HG02970 (cell line): ENCODE measurements around the gene PGAM1.
"Not testable (repeated sequence)": the region's sequence is repeated elsewhere in the genome, so short reads cannot be mapped to it uniquely, and the experiment has no call there.

Experiments
- ATAC-seq: cut with Tn5 transposase; IDR thresholded peaks from one replicate; pipeline ENCODE4 v1.9.1; 2021; ENCODE audit warnings: mild to moderate bottlenecking, moderate library complexity, moderate number of reproducible peaks; ENCODE audit not compliant: unreplicated experiment, low FRiP score

The PGAM1 gene

DNA sequence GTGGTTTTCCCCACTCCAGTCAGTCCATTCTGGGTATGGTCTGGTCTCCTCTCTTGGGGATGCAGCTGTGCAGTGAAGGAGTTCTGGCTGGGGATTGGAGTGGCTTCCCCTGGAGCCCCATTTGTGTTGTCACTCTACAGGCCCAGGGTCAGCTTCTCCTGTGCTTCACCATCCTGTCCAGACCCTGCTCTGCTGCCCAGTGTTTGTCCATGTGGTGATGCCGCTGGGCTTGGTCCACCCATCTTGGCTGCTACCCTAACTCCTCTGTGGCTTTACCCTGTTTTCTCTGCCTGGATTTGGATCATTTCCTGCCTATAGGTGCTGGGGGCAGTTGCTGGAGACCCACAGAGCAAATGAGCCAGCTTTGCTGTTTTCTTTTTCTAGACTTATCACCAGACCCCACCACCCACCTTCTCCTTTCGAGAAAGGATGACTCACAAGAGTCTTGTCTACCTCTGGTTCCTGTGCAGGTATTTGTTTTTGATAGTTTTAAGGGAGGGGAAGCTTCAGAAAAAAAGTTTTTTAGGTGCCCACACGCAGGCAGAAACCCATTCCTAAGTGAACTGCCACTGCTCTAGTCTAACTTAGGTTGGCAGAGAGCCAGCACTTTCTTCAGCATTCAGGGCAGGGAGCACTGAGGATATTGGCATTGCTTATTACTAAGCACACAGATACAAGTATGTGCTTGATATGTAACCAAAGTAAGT is 28.5 kb downstream of the PGAM1 start:
- no peak for ATAC-seq

DNA sequence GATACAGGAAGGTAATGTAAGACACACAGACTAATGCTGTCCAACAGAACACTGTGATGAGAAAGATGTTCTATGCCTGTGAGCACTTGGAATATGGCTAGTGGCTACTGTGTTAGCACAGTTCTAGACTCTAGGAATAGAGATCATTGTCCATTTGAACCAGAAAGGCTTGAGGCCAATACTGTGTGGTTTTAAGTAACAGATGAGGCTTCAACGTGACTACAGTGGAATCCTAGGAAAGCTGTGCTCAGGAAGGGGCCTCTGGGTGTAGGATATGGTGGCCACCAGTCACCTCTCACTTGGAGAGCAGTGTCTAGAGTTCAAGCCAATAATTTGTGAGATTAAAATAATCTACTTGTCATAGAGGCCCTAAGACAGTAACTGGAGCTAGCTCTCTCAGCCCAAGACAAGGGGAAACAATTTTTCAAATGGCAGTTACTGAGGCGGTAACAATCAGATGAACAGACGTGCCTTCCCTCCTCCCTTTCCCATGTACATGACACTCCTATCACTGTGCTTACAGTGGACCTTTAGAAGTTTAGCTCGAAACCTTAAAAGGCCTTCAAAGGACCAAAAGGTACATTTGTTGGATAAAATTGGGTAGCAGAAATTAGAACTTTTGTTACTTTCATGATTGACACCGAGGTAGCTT is 30.2 kb downstream of the PGAM1 start:
- ATAC-seq = no peak

DNA sequence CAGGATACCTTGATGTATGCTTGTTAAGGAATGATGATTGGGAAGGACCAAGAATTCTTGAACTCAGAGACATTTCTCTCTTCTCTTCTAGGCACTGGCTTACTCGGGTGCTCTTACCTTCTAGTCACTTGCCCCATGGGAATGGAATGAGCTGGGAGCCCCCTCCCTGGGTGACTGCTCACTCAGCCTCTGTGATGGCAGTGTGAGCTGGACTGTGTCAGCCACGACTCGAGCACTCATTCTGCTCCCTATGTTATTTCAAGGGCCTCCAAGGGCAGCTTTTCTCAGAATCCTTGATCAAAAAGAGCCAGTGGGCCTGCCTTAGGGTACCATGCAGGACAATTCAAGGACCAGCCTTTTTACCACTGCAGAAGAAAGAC is 30.7 kb downstream of the PGAM1 start:
- no peak for ATAC-seq

DNA sequence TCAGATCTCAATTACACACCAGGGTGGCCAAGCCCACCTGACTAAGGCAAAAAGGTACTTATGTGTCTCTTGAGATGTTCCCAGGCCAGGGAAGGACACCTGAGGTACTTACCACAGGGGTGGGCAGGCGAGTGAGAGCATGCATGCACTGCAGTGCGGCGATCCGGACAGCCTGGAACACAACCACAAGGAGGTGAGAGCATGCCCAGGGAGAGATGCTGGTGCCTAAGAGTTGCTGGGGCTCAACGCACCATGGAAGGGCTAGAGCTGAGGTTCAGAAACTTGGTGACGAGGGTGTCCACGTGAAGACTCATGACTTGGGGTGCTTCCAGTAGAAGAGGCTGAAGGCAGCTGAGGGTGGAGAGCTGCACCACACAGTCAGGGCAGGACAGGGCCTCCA is 33.1 kb downstream of the PGAM1 start:
- no peak for ATAC-seq

DNA sequence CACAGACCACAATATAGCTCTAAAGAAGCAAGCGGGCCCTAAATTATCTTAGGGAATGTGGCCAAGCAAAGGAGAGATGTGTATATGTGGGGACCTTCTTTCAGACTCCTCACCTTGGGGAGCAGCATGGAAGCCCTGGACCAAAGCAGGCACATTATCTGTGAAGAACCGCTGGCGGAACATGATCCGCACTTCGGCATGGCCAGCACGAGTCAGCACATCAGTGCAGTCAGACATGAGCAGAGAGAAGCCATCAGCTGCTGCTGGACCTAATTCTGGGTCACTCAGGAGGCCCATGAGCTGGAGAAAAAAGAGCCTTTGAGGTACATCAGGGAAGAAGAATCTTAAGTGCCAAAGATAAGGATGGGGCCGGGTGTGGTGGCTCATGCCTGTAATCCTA is 33.9 kb downstream of the PGAM1 start:
- no peak for ATAC-seq

DNA sequence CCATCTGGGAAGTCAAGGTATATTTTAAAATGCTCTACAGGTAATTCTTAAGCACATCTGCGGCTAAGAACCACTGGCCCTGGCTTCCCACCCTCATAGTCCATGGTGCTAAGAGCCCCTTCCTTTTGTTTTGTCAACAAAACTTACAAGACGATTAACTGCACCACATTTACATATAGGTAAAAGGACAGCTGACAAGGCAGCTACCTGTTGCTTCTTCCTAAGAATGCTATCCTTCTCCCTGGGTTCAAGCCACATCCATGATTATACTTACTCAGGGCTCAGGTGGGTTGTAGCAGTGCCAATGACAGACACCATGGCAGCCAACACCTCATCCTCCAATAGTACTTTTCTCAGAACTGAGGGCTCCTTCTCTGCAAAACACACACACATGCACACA is 36.3 kb downstream of the PGAM1 start:
- ATAC-seq = no peak

DNA sequence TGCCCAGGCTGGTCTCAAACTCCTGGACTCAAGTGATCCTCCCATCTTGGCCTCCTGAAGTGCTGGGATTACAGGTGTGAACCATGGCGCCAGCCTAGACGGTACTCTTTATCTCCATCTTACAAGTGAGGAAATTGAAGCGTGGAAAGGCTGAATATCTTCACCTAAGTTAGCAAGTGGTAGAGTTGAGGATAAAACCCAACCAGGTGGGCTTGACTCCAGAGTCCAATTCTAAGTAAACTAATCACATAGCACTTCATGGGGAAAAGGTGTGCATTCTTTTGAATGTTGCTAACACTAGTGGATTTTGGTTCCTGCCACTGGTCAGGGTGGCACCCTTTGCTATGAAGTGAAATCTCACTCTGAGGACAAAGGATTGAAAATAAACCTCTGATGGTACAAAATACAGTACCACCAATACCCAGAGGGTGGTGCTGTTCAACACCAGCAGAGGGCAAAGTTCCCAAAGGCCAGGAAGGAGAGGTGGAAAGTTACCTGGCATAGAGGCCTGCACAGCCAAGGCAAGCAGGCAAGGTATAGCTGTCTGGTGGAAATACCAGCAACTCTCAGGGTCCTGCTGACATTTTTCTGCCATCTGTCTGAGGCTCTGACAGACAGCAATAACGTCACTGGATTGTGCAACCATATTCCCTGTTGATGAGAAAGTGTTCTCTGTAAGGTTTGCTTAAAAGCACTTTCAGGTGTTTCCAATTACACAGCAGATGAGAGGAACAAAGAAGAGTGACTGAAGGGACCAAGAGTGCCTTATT is 37.6 kb downstream of the PGAM1 start:
- no peak for ATAC-seq

DNA sequence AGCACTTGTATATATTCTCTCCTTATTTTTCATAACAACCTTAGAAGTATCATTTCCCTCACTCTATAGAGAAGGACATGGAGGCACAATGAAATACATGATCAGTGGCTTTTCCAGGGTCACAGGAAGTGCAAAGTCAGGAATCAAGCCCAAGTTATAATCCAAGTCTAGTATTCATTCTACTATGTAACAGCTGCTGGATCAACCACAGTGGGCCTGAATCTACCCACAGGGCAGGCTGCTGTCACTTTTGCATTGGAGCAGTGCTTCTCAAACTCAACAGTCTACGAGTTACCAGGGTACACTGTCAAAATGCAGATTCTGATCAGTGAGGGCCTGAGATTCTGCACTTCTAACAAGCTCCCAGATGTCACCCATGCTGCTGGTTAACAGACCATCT is 38.2 kb downstream of the PGAM1 start:
- no peak for ATAC-seq

DNA sequence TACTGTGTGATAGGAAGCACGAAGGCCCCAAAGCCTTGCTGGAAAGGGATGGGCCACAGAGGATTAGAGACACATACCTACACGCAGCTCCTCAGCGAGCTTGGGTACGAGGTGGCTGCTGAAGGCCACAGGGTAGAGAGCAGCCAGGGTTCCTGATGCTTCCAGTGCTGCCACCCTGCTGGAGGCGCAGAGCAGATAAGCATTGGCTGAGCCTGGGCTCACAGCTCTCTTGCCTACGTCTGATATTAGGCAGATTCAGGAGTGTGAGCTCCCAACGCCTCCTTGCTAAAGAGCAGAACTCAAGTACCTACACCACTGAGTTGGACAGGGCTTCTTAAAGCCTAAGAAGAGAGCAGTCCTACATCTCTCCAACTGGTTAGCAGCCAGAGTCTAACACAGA is 40.0 kb downstream of the PGAM1 start:
- ATAC-seq = no peak

DNA sequence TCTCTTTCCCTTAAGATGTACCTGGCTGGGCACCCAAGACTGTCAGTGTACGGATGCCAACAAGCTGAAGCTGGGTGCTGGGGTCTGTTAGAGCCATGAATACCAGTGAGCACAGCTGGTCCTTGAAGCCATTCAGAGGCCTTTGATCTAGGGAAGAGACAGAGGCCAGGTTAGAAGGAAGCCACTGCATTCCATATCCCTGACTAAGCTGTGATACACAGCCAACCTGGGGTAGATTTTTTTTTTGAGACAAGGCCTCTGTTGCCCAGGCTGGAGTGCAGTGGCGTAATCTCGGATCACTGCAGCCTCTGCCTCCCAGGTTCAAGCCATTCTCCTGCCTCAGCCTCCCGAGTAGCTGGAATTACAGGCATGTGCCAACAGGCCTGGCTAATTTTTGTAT is 40.8 kb downstream of the PGAM1 start:
- ATAC-seq = no peak

DNA sequence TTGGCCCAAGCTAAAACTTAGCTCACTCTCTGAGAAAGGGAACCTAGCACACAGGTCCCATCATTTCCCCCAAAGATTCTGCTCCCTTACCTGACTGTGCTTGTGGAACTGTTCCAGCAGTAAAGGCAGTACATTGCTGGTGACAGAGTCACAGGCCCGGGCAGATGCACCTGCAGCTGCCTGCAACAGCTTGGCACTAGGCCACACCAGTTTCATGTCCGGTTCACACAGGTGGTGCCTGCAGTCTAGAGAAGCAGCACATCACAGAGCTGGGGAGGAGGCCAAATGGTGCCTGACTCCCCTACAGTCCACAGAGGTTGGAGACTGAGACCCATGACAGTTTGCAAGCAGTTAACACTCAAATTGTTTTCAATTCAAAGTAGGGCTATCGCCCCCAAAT is 42.2 kb downstream of the PGAM1 start:
- no peak for ATAC-seq

DNA sequence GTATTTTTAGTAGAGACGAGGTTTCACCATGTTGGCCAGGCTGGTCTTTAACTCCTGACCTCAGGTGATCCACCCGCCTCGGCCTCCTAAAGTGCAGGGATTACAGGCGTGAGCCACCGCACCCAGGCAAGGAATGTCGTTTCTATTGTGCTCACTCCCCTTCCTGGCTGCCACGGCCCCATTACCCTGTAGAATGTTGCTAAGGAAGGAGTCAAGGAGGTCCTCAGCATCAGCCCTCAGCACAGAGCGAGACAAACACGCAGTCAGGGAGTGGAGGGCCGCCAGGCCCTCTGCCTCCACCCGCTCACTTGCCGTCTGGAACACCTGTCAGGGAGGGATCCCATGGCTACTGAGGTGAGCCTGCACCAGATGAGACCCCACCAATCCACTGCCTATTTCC is 42.8 kb downstream of the PGAM1 start:
- ATAC-seq = not testable (repeated sequence)

DNA sequence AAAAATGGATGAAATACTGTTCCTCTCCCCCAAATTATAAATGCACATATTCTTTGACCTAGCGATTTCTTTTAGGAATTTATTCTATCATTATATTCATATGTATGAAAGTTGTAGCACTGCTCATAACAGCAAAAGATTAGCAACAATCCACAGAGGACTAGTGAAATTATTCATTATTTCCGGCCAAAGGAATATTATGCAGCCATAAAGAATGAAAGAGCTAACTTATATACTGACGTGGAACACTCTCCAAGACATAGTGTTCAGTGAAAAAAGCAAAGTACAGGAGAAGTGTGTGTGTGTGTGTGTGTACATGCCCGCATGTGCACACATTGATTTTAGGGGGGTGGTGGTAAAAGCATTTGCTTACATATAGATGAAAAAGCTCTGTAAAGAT is 48.9 kb downstream of the PGAM1 start:
- ATAC-seq = no peak

DNA sequence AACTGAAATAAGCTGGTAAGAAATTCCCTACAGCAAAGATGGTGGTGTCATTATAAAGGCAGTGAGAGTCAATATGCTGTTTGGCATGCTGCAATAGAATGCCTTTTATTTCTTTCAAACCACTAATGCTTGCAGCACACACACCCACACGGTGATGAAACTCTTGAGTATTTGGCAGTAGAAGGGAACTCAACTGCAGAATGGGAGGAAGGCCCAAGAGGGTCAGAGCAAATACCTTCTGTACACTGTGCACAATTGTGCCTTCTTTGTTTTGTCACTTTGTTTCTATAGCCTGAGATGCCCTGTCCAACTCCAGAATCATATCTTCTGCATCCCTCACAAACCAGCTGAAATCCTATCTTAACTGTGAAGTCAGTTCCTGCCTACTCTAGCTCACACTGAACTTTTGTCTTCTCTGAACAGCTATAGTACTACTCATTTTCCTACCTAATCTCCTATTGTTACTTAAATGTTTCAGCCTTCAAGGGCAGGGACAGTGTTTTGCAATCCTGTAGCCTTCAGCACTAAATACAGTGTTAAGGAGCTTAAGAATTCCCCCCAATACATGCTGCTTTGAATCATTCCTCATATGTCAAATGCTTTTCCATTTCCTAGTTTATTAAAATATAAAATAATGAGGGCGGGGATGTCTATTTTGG is 50.1 kb downstream of the PGAM1 start:
- ATAC-seq = no peak

DNA sequence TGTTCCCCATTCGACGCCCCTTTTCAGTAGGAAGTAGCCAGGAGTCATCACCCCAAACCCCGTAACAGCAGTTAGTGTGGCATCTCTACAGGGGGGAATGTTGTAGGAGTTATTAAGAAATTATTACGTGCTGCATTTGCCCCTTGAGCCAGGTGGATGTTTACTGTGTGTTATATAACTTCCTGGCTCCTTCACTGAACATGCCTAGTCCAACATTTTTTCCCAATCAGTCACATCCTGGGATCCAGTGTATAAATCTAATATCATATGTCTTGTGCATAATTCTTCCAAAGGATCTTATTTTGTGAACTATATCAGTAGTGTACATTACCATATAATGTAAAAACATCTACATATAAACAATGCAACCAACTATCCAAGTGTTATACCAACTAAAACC is 53.4 kb downstream of the PGAM1 start:
- ATAC-seq = not testable (repeated sequence)

DNA sequence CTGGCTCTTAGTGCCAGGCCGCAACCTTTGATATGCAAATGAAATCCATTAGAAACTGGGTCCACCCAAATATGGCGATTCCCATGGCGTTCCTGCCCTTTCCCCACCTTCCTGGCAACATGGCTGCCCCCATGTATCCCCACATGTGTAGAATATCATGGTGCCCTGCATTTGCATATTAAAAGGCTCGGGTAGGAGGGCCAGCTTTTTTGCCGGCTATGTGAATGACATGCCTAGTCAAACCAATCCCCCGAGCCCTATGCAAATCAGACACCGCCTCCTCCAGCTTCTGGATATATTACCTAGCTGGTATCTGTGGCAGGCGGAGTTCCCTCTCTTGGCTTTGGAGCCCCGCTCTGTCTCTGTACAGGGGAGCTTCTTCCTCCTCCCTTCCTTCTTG is 53.9 kb downstream of the PGAM1 start:
- ATAC-seq = no peak

DNA sequence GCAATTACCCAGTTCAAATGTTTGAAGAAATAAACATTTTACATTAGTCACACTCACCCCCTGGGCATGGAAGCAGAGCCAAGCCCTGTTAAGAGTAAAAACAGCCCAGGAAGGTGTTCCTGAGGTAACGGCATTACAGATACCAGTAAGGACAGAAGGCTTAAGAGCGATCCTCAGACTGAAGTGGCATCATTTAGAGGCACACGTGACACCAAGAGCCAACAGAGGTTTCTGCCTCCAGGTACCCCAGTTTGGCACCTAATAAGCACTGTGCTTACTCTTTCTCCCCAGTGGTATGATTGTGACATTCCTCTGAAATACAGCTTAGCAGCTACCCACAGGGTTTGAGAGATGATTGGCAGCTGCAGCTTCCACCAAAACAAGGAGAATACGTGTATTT is 55.1 kb downstream of the PGAM1 start:
- ATAC-seq = no peak

DNA sequence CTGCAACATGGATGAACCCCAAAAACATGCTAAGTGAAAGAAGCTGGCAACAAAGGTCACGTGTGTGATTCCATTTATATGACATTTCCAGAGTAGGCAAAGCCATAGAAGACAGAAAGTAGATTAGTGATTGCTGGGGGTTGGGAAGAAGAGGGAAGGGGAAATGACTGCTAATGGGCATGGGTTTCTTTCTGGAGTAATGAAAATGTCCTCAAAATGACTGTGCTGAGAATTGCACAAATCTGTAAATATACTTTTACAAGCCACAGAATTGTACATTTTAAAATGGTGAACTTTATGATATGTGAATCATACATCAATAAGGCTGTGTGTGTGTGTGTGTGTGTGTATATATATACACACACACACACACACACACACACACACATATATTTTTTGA is 56.4 kb downstream of the PGAM1 start:
- no peak for ATAC-seq
